Epithelial cell of proximal tubule (primary cell): Measurements from ENCODE around the gene METTL25. TPM values are rescaled to one million over a fixed set of nuclear protein-coding genes. Genes with fewer than 3 reads are reported as not detected.

ENCODE experiments used
- DNase-seq: peaks from one replicate; pipeline ENCODE4 v3.0.0-alpha.2; 2011; ENCODE audit warnings: low read depth
- H3K4me3 ChIP-seq: 2 replicates; pipeline ENCODE4 v1.5.1; 2011; ENCODE audit warnings: low read depth, mild to moderate bottlenecking, low read length
- CTCF ChIP-seq: conservative IDR thresholded peaks from 2 replicates; pipeline ENCODE4 v1.5.1; 2012; ENCODE audit warnings: low read depth, mild to moderate bottlenecking, low read length
- total RNA-seq: library from RNA; depleted of rRNA; stranded (reverse); fragments of >200 nt; gene quantifications from 2 replicates; pipeline ENCODE4 v1.2.3, GENCODE V29; 2015

Gene METTL25
- total RNA-seq, 1 donor from 2014 or later = 8.8 TPM

GRCh38 chr12:82475211-82475610 lies 116.9 kb downstream of the METTL25 start:
- DNase-seq = no peak
- H3K4me3 ChIP-seq = no peak overlapping the region
- no peak for TF ChIP-seq CTCF

GRCh38 chr12:82476511-82476910 lies 118.2 kb downstream of the METTL25 start:
- no peak overlapping the region for H3K4me3 ChIP-seq
- DNase-seq = no peak
- TF ChIP-seq CTCF = no peak

GRCh38 chr12:82479511-82479910 lies 121.2 kb downstream of the METTL25 start:
- TF ChIP-seq CTCF = no peak
- no peak for DNase-seq

GRCh38 chr12:82480606-82481005 lies 122.3 kb downstream of the METTL25 start:
- no peak for DNase-seq
- TF ChIP-seq CTCF = no peak
- no peak overlapping the region for H3K4me3 ChIP-seq

More at GRCh38 chr12:82479511-82479910, 121.2 kb downstream of the METTL25 start:
- no peak overlapping the region for H3K4me3 ChIP-seq

GRCh38 chr12:82481954-82482353 lies 123.6 kb downstream of the METTL25 start:
- TF ChIP-seq CTCF = no peak
- no peak overlapping the region for H3K4me3 ChIP-seq
- DNase-seq = no peak

GRCh38 chr12:82486524-82487235 lies 128.4 kb downstream of the METTL25 start:
- TF ChIP-seq CTCF = no peak
- no peak overlapping the region for H3K4me3 ChIP-seq
- DNase-seq = no peak

- no peak overlapping the region for H3K4me3 ChIP-seq
- no peak for TF ChIP-seq CTCF
- no peak for DNase-seq
Measured at GRCh38 chr12:82504409-82504808, 146.1 kb downstream of the METTL25 start.
